Measurements from ENCODE around the gene KCNIP1.

DNA sequence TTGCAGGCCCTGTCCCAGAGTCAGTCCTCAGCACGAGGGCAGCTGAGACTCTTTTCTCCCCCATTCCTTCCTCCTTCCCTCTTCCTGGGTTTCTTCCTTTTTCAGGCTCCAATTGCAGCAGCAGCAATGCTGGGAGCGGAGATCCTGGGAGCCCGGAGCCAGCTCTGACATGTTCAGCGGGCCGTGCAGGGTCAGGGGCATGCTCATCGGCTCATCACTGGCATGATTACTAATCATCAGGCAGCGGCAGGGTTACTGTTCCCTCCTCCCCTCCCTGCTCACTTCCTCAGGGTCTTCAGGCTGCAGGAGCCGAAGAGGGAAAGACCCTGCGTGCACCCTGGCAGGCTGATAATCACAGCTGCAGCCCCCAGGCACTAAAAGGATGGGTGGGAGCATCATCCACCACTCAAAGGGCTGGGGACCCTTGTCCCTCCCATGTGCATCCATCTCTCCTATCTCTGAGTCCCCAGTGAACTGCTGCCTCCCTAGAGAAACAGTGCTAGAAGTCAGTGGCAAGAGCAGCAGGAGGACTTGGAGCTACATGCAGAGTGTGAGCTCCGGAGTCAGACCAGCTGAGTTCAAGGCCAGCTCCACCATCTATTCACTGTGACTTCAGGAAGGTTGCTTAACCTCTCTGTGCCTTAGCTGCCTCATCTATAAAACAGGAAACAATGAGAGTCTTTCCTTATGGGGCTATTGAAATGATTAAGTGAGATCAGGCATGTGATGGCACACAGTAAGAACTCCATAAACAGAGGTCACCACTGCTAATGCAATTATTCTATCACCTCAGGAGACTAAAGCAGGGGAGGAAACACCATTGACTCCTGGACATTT is 7.8 kb upstream of the KCNIP1 start:
- TF ChIP-seq CTCF (IDR thresholded peaks at IDR 0.05): no peak
- TF ChIP-seq POLR2A (IDR thresholded peaks at IDR 0.05): no peak

Data from transverse colon (tissue), 3 donors.